HepG2 (cell line): ENCODE results near the gene FNIP2. TPM values are rescaled to one million over a fixed set of nuclear protein-coding genes. Genes with fewer than 3 reads are reported as not detected.

Experiments used
- BRD4 ChIP-seq: sonication (generic); formaldehyde crosslinking; IDR thresholded peaks from 2 replicates; pipeline ENCODE4 v1.4.0; 2020; ENCODE audit warnings: missing genetic modification reagents
- CEBPG ChIP-seq: IDR thresholded peaks from 2 replicates; pipeline ENCODE4 v1.6.1; 2016
- IRF2 ChIP-seq: IDR thresholded peaks from 2 replicates; pipeline ENCODE4 v1.6.1; 2018; ENCODE audit warnings: missing genetic modification reagents, missing compliant biosample characterization
- NBN ChIP-seq: fragments of 450-650 bp; conservative IDR thresholded peaks from 2 replicates; pipeline ENCODE4 v1.6.1; 2017
- NR2F6 ChIP-seq, 2 experiments: IDR thresholded peaks; 2 replicates each; pipeline ENCODE4 v1.6.1; 2016; ENCODE audit warnings: antibody characterized with exemption in 1 of 2, mild to moderate bottlenecking in 1 of 2
- SNRNP70 ChIP-seq: fragments of 200-400 bp; formaldehyde crosslinking; IDR thresholded peaks from 2 replicates; pipeline ENCODE4 v1.6.1; 2017; ENCODE audit warnings: mild to moderate bottlenecking, low read depth, low read length, moderate library complexity
- SOX6 ChIP-seq, 2 experiments: fragments of 450-650 bp in 1 of 2; sonication (generic) in 1 of 2; formaldehyde crosslinking in 1 of 2; IDR thresholded peaks; 2 replicates each; pipeline versions ENCODE4 v1.4.0 to v1.6.1; 2017 to 2020; ENCODE audit warnings: antibody characterized with exemption in 1 of 2, mild to moderate bottlenecking in 1 of 2, missing genetic modification reagents in 1 of 2
- TCF7 ChIP-seq: sonication (generic); IDR thresholded peaks from 2 replicates; pipeline ENCODE4 v1.6.1; 2016; ENCODE audit warnings: antibody characterized with exemption, low read depth
- ZNF292 ChIP-seq: sonication (generic); formaldehyde crosslinking; IDR thresholded peaks from 2 replicates; pipeline ENCODE4 v1.8.1; 2022; ENCODE audit warnings: mild to moderate bottlenecking, low read depth, missing genetic modification reagents, borderline replicate concordance
- ZNF407 ChIP-seq: sonication (generic); formaldehyde crosslinking; IDR thresholded peaks from one replicate; pipeline ENCODE4 v1.5.1; 2020; ENCODE audit warnings: mild to moderate bottlenecking, missing genetic modification reagents; ENCODE audit errors: not compliant biosample characterization
- ZNF652 ChIP-seq: IDR thresholded peaks from 2 replicates; pipeline ENCODE4 v1.6.1; 2016; ENCODE audit warnings: low read depth, borderline replicate concordance
- polyA plus RNA-seq, 8 experiments: library from polyadenylated mRNA; depleted of rRNA in 3 of 8; stranded (reverse) in 7 of 8; unstranded in 1 of 8; fragments of >200 nt; fragmentation: Illumina TruSeq in 4 of 8; extraction: Trizol in 4 of 8; gene quantifications; 2 replicates each; pipeline versions ENCODE4 v1.2.1 to v1.2.3, GENCODE V29; 2011 to 2016; ENCODE audit warnings: low read depth in 4 of 8, missing spikeins in 1 of 8, mixed read lengths in 1 of 8; ENCODE audit not compliant: insufficient read depth in 1 of 8
- total RNA-seq, 5 experiments: library from RNA; depleted of rRNA; stranded (reverse); fragments of >200 nt; fragmentation: Illumina TruSeq; extraction: Trizol; gene quantifications; 2 replicates each; pipeline ENCODE4 v1.2.3, GENCODE V29; 2016; ENCODE audit warnings: low read depth in 1 of 5
- TF ChIP-seq, protein P1 (sequence below): sonication (generic); formaldehyde crosslinking; conservative IDR thresholded peaks from 2 replicates; pipeline ENCODE4 v1.8.1; 2023; ENCODE audit warnings: missing genetic modification reagents
- TF ChIP-seq, protein P2 (sequence below), 2 experiments: IDR thresholded peaks; 2 replicates each; pipeline ENCODE4 v1.6.1; 2011 to 2012; ENCODE audit warnings: low read length in 2 of 2, borderline replicate concordance in 1 of 2, low read depth in 1 of 2, mild to moderate bottlenecking in 1 of 2, moderate library complexity in 1 of 2
- TF ChIP-seq, protein P3 (sequence below): sonication (generic); formaldehyde crosslinking; IDR thresholded peaks from 2 replicates; pipeline ENCODE4 v1.4.0; 2020; ENCODE audit warnings: mild to moderate bottlenecking, missing genetic modification reagents

Gene FNIP2
- total and polyA plus RNA-seq, 2 of the 13 experiments (the other 11 are each of a cell fraction or from before 2014, with no cell fraction given), result 15.5 to 21.0 TPM

- TF ChIP-seq NR2F6 (IDR thresholded peaks at IDR 0.05) (peak; percentile 59), NR2F6 (CRISPR knock-in tag; IDR thresholded peaks at IDR 0.05) (peak; percentile 64; the same call in 1 of the 2 replicates), SNRNP70 (no peak), IRF2 (CRISPR knock-in tag) (peak; percentile 51; the same call in 1 of the 2 replicates), SOX6 (IDR thresholded peaks at IDR 0.05) (no peak), SOX6 (CRISPR knock-in tag; IDR thresholded peaks at IDR 0.05) (peak; percentile 90), ZNF292 (peak; percentile 71; the same call in 1 of the 2 replicates), ZNF652 (CRISPR knock-in tag) (peak; percentile 69; the same call in 1 of the 2 replicates), NBN (no peak), BRD4 (CRISPR knock-in tag) (no peak), CEBPG (peak; percentile 65), ZNF407 (CRISPR knock-in tag) (no peak), TCF7 (peak; percentile 65)
- TF ChIP-seq, protein P1, sequence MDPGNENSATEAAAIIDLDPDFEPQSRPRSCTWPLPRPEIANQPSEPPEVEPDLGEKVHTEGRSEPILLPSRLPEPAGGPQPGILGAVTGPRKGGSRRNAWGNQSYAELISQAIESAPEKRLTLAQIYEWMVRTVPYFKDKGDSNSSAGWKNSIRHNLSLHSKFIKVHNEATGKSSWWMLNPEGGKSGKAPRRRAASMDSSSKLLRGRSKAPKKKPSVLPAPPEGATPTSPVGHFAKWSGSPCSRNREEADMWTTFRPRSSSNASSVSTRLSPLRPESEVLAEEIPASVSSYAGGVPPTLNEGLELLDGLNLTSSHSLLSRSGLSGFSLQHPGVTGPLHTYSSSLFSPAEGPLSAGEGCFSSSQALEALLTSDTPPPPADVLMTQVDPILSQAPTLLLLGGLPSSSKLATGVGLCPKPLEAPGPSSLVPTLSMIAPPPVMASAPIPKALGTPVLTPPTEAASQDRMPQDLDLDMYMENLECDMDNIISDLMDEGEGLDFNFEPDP (CRISPR knock-in tag), result no peak
- TF ChIP-seq, protein P2, sequence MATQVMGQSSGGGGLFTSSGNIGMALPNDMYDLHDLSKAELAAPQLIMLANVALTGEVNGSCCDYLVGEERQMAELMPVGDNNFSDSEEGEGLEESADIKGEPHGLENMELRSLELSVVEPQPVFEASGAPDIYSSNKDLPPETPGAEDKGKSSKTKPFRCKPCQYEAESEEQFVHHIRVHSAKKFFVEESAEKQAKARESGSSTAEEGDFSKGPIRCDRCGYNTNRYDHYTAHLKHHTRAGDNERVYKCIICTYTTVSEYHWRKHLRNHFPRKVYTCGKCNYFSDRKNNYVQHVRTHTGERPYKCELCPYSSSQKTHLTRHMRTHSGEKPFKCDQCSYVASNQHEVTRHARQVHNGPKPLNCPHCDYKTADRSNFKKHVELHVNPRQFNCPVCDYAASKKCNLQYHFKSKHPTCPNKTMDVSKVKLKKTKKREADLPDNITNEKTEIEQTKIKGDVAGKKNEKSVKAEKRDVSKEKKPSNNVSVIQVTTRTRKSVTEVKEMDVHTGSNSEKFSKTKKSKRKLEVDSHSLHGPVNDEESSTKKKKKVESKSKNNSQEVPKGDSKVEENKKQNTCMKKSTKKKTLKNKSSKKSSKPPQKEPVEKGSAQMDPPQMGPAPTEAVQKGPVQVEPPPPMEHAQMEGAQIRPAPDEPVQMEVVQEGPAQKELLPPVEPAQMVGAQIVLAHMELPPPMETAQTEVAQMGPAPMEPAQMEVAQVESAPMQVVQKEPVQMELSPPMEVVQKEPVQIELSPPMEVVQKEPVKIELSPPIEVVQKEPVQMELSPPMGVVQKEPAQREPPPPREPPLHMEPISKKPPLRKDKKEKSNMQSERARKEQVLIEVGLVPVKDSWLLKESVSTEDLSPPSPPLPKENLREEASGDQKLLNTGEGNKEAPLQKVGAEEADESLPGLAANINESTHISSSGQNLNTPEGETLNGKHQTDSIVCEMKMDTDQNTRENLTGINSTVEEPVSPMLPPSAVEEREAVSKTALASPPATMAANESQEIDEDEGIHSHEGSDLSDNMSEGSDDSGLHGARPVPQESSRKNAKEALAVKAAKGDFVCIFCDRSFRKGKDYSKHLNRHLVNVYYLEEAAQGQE (IDR thresholded peaks at IDR 0.05; ENCODE audit: borderline replicate concordance in 1 of 2, low read depth in 1 of 2, low read length in 2 of 2), result peak in 1 of 2 experiments; percentile 38; a peak in 1 of 4 replicates
- TF ChIP-seq, protein P3, sequence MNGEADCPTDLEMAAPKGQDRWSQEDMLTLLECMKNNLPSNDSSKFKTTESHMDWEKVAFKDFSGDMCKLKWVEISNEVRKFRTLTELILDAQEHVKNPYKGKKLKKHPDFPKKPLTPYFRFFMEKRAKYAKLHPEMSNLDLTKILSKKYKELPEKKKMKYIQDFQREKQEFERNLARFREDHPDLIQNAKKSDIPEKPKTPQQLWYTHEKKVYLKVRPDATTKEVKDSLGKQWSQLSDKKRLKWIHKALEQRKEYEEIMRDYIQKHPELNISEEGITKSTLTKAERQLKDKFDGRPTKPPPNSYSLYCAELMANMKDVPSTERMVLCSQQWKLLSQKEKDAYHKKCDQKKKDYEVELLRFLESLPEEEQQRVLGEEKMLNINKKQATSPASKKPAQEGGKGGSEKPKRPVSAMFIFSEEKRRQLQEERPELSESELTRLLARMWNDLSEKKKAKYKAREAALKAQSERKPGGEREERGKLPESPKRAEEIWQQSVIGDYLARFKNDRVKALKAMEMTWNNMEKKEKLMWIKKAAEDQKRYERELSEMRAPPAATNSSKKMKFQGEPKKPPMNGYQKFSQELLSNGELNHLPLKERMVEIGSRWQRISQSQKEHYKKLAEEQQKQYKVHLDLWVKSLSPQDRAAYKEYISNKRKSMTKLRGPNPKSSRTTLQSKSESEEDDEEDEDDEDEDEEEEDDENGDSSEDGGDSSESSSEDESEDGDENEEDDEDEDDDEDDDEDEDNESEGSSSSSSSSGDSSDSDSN (CRISPR knock-in tag), result no peak
Observed at GRCh38 chr4:158826882-158827281, 58.1 kb downstream of the FNIP2 start (continued).
